GM21526 (cell line): ENCODE results near the gene PRKACA.

Experiments
- ATAC-seq: cut with Tn5 transposase; IDR thresholded peaks from one replicate; pipeline ENCODE4 v1.9.1; 2021; ENCODE audit warnings: moderate library complexity; ENCODE audit not compliant: unreplicated experiment, low FRiP score

PRKACA gene

DNA sequence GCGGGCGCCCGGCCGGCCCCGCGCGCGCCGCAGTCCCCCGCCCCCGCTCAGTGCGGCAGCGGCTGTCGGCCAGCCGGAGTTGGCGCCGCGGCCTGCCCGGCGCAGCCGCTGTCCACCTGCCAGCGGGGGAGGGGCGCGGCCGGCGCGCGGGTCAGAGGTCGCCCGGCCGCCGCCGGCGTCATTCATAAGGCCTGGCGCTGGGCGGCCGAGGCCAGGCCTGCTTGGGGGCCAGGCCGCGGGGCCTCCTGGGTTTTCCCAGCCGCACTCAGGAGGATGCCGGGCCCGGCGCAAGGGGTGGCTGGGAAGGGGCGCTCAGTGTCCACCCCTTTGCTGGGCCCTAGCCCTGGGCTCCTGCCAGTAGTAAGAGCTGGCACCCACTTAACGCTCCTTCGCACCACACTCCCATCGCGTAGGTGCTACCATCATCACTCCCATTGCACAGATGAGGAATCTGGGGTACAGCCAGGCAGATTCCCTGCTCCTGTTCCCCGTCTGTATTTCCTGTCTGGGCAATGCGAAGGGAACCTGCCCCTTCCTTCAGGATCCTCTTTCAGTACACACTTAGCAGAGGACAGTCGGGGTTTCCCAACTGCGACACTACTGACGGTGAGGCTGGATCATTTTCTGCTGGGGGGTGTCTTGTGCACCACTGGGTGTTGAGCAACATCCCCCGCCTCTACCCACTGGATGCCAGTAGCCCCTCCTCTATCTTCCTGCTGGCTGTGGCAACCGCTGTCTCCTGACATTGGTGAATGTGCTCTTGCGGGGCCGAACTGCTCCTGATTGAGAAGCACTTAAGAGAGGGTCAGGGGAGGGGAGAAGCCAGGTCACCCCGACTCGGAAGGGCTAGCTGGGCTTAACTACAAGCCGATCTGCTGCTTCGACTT, 846 bp upstream of the PRKACA start:
- peak; percentile 6 for ATAC-seq

DNA sequence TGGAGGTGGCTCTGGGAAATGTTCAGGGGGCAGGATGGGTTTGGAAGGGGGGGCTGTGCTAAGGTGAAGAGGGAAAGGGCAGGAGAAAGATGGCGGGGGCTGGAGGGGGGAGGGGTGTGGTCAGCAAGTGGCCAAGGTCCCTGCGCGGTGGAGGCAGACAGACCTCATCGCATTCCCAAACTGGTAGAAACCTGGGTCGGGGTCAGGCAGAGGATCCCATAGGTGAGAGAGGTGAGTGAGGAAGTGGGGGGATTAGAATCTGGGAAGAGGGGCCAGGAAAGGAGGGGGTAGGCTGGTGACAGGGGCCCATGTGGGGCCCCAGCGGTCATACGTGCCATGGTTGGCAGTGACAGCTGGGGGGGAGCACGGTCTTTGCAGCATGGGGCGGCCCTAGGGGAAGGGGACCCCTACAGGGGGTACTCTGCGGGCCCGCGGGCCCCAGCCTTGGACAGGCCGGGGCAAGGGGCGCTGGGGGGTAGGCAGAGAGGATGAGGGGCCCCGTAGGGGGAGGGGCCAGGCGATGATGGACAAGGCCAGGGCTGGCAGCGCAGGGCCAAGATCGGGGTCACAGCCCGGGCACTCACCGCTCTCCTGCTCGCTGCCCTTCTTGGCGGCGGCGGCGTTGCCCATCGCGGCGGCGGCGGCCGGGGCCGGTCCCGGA, 514 bp downstream of the PRKACA start:
- ATAC-seq: peak; percentile 5

DNA sequence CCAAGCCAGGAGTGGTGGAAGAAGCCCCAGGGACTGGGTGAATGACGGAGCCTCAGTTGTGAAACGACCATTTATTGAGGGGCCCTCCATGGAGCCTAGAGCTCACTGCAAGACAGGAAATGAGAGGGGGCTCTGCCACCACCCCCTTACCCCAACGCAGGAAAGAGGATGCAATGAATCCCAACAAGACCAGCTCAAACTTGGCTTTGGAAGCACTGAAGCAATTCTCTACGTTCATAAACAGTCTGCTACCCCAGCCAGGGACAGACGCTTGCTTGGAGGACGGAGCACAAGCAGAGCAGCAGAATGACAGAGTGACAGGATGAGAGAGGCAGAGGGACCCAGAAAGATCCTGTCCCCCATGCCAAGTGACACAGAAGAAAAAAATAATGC, 1.0 kb downstream of the PRKACA start:
- ATAC-seq: no peak

DNA sequence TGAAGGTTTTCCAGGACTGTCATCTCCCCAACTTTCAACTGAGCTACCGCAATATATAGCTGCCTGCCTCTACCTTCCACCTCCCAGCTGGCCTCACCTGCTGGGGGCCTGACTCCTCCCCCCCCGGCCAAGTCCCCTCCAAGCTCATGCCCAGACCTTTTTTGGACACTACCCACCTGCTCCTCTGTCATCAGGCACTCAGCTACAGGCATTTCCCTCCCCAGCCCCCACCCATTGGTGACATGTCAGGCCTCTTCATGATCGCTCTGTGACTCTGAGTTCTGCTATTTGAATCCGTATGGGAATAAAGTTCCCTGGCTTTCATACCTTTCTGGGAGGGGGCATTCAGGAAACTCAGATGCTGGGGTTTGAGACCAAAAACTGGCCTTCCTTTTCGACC, 1.8 kb downstream of the PRKACA start:
- no peak for ATAC-seq

DNA sequence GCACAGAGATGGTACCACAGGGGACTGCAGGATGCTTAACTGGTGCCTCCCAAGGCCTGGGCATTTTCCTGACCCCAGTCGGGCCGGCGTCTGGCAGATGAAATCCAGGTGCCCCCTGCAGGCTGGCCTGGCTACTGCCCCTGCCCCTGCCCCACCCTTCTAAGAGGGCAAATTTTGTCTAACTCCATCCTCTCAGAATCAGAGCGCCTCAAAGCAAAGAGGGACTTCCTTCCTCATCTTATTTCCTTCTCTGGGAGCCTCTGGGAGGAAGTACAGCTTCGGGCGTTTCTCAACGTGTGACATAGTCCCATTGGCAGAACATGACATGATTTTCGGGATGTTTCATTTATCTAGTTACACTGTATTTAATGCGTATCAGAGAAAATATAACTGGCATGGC, 2.7 kb downstream of the PRKACA start:
- no peak for ATAC-seq

DNA sequence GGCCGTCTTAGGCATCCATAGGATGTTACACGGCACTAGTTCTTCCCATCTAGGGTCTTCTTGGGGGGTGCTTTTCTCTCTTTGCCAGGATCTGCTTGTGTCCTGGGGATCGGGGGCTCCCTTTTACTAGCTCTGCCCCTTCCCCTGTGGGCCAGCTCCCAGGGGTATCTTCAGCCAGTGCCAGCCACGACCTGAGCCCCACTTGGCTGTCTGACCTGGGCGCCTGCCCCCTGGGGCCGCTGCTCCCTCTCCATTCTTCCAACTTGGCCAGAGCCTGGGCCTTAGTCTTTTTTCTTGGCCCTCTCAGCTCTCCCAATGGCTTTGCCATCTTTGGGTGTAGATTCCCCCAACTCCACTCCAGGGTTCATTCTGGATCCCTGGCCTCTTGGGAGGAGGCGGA, 3.1 kb downstream of the PRKACA start:
- ATAC-seq: no peak

DNA sequence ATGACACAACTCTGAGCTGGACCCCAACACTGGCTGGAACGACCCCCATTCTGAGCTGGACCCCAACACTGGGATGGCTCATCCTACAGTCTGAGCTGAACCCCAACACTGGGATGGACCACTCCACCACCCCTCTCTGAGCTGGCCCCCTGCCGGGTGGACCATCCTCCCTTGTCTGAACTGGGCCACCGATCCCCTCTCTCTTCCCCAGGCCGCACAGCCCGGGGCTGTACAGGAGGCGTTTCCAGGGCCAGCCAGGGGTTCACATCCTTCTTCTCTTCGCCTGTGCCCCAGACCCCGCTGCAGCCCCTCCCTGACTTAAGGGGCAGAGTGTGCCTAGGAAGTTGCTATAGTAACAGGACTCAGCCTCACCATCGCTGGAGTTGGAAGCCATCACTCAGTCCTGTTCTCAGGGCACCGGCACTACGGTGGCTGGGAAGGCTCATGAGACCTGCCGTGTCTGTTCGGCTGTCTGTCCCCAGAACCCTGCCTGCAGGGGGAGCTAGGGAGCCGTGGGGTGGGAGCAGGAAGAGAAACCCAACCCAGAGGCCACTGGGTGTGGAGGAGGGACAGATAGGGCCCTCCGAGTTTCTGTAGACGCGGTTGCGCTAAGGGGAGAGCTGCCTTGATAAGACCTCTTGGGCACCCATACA, 3.7 kb downstream of the PRKACA start:
- no peak for ATAC-seq

DNA sequence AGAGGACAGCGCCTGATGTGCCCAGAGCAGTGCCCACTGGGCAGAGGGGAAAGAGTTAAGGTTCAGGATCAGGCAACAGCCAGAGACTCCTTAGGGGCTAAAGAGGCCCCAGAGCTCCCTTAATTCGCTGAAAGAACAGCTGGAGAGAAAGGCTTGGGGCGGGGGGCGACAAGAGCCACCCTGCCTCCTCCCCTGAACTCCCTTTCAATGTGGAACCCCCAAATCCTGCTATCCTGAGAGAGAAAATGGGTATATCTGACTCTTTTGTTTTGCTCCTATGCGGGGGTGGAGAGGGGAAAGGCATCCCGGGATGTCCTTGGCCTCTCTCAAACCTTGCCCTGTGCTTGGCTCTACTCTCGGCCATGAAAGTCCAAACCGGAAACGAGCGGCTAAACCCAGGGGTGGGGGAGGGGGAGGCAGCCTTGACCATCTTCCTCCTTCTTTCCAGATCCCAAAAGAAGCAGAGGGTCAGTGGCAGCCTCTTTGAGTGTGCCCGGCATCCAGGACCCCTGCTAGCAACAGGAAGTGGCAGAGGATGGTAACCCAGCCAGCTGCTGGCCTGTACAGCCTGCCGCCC, 4.7 kb downstream of the PRKACA start:
- no peak for ATAC-seq

DNA sequence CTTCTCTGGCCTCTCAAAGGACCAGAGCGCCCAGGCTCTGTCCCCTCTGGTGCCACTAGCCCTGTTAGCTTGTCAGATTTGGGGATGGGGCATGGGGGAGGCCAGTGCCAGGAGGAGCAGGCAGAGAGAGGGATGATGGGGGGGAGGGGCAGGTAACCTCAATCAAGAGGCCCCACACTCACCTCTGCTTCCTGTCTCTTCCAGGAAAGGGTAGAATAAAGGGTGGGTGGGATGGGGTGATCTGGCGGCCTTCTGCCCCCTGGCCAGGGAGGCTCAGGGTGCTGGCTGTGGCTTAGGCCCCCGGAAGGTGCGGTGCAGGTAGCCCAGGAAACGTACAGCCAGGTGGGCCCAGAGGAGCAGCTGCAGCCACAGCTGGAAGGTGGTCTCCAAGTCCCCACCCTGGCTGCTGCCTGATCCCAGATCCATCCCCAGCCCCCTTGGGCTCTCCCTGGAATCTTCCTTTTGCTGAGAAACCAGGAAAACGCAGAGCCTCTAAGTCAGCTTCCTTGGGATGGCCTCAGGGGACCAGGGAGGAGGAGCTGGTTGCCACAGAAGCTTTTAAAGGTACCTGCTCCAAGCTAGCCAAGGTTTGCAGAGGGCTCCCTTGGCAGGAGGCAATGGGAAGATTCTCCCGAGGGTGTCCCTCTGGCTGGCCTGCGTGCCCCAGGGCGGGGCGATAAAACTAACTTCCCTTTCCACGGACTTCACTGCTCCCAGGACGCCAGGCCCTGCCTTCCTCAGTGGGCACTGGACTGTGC, 5.3 kb downstream of the PRKACA start:
- ATAC-seq: no peak

DNA sequence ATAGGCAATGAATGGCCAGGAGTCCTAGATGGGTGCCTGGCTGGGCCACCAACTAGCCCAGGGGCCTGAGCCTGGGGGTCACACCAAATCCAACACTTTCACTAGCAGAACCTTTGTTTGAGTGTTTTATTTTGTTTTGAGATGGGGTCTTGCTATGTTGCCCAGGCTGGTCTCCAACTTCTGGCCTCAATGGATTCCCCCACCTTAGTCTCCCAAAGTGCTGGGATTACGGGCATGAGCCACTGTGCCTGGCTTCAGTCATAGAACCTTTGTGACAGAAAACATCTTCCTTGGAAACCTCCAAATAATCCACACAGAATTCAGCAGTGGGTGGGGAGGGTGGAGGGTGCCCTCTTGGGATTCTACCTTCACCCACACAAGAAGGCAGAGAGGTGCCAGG, 6.1 kb downstream of the PRKACA start:
- ATAC-seq: no peak

DNA sequence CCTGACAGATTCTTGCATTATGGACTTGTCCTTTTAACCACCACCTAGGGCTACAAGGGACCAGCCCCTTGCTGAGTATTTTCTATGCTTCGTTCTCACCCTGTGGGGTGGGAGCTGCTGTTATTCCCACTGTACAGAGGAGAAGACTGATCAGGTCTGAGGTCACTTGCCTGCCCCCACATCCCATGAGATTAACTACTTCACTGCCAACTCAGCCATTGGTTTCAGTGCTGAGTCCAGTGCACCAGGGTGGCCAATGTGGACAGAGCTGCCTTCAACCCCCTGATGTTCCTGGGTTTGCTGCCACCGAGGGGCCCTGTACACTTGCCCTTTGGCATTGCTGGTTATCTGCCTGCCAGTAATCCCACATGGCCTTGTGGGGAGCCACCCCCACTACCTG, 6.9 kb downstream of the PRKACA start:
- ATAC-seq: no peak

DNA sequence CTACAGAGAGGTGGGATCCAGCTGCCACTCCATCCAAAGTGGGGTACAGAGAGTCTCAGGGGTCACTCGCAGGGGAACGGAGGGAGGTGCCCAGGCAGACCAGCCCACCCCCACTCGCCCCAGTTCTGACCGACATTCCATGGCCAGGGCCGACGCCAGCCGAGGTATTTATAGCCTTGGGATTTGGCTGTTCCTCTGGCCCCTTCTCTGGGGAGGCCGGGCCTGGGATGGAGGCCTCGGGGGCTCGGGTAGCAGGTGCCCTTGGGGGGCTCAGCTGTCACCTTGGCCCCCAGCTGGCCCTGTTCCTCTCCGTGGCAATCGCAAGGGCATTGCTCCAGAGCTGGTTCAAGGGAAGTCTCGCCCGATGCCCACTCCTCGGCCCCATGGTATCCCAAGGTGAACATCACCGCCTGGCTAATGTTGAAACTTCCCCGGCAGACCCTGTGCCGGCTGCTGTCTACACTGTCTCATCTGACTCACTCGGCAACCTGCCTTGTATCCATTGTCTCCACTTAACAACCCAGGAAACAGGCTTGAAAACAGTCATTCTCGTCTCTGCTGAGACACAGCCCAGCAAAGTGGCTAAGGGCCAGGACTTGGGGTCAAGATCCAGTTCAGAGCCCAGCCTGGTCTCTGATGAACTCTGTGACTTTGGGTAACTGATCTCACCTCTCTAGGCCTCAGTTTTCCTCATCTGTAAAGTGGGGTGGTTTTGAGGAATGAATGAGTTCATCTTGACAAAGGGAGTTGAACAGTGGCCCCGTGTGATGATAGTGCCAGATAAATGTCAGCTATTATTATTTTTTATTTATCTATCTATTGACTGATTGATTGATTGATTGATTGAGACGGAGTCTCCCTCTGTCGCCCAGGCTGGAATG, 9.7 kb downstream of the PRKACA start:
- no peak for ATAC-seq

DNA sequence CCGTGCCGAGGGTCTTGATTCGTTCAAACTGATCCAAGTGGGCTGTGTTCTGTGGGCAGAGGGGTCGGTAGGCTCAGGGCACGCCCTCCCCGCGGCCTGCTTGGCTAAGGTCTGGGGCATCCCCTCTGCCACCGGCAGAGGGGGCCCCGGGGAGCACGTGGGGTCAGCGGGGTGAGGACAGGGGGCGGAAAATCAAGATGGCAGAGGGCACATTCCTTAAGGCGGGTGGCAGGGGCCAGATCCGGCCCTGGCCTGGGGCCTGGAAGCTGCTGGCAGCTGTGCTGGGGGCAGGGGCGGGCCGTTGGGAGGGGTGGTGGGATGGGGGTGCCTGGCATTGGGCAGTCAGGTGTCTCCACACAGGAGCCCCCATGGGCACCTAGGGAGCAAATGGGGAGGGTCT, 10.7 kb downstream of the PRKACA start:
- ATAC-seq: no peak

DNA sequence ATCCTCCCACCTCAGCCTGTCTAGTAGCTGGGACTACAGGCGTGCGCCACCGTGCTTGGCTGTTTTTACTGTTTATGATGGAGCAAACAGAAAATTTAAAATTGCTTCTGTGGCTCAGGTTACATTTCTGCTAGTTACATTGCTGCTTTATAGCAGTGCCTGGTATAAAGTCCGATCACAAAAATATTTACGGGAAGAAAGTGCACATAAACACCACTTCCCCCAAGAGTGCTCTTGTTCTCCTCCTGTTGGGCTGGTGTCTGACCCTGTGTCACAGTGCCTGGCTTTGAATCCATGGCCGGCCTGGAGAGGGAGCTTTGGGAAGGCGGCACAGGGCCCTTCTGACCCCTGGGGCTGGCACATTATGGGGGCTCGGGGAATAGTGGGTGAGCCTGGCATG, 11.9 kb downstream of the PRKACA start:
- no peak for ATAC-seq

DNA sequence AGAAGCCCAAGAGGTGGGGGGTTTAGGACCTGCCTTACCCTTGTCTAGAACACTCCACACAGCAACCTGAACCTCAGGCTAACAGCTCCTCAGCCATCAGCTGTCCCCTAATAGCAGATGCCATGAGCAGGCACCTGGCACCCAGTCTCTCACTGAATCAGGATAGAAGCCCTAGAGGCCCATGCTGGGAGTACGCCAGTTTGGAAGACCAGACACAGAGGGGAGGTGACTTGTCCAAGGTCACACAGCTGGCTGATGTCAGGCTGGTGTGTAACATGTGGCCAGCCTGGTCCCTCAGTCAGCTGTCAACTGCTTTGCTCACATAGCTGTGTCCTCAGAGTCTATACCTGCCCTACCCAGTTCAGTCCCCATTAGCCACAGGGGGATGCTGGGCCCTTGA, 14.3 kb downstream of the PRKACA start:
- no peak for ATAC-seq

DNA sequence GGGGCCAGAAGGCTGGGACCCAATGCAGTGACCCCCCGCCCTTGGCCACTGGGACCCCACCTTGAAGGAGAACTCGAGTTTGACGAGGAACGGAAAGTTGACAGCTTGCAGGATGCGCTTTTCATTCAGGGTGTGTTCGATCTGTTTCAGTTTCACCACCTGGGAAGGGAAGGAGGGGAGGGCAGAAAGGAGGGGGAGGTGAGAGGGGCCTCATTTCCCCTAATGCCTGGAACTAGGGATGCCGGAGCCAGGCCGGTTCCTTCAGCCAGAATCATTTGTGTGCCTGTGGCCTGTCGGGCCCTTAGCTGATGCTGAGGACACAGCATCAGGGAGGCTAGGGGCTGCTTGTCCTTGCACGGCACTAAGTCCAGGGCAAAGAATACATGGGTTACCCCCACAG, 14.8 kb downstream of the PRKACA start:
- ATAC-seq: no peak

DNA sequence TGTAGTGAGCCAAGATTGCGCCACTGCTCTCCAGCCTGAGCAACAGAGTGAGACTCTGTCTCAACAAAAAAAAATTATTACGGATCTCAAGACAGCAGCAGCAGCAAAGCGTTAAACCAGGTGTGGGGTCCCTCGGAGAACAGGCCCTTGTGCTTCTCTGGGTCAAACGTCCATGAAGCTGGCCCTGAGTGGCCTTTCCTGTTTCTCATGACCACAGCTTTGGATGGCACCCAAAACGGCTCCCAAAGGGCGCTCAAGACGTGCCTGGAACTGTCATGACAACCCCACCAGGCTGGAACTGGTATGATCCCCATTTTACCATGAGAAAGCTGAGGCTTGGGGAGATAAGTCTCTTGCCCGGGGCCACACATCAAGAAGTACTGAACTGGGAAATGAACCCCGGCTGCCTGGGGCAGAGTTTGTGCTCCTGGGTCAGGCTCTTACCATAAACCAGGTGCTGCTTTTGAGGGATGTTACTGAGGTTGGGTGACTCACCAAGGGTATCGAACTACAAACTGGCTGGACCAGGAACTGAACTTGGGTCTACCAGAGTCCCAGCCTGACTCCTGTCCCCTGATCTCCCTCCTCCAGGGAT, 15.4 kb downstream of the PRKACA start:
- no peak for ATAC-seq

DNA sequence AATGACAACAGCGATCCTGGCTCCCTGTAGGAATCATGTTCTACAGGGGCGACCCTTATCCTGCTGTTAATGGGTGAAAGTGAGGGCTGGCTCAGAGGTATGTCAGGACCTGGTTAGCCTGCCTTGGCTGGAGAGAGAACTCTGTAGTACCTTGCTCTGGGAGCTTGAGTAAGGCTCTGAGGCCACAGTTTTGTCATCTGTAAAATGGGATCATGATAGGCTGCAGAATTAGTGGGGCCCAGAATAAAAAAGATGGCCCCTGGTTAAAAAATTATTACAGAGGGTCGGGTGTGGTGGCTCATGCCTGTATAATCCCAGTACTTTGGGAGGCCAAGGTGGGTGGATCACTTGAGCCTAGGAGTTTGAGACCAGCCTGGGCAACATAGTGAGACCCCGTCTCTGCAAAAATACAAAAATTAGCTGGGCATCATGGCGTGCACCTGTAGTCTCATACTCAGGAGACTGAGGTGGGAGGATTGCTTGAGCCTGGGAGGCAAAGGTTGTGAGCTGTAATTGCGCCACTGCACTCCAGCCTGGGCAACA, 16.5 kb downstream of the PRKACA start:
- ATAC-seq: no peak

DNA sequence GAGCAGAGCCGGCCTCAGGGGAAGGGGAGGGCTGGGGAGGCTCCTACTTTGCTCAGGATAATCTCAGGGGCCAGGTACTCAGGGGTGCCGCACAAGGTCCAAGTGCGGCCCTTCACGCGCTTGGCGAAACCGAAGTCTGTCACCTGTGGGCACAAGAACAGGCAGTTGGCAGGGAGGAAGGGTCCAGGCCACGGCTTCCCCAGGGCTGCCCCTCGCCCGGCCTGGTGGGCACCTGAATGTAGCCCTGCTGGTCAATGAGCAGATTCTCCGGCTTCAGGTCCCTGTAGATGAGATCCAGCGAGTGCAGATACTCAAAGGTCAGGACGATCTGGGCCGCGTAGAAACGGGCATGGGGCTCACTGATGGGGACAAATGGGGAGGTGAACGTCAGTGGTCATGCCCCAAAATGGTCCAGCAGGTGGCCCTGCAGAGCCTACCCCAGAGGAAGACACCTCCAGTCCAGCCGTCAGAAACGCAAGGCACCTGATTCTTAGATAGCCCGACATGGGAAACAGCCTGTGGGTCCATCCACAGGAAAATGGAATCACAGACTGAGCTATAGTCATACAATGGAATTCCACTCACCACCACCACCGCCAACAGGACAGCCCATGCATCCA, 19.9 kb downstream of the PRKACA start:
- no peak for ATAC-seq
